H1 (cell line): ENCODE data around the gene USP49. TPM values are rescaled to one million over a fixed set of nuclear protein-coding genes. Genes with fewer than 3 reads are reported as not detected.

Experiments used
- ATF3 ChIP-seq: IDR thresholded peaks from 2 replicates; pipeline ENCODE4 v1.6.1; 2011; ENCODE audit warnings: low read depth, mild to moderate bottlenecking, low read length; ENCODE audit not compliant: insufficient read depth
- BRCA1 ChIP-seq: IDR thresholded peaks from 2 replicates; pipeline ENCODE4 v1.6.1; 2012; ENCODE audit warnings: low read depth, low read length, improper control_type of control experiment
- CBX8 ChIP-seq: fragments of 300-800, 300-1000 bp; sonication (generic); IDR thresholded peaks from 2 replicates; pipeline ENCODE4 v1.7.1; 2016; ENCODE audit warnings: low read depth, low read length, borderline replicate concordance
- EGR1 ChIP-seq: IDR thresholded peaks from 2 replicates; pipeline ENCODE4 v1.6.1; 2011; ENCODE audit warnings: low read depth, low read length, borderline replicate concordance
- FOSL1 ChIP-seq: IDR thresholded peaks from 2 replicates; pipeline ENCODE4 v1.6.1; 2011; ENCODE audit warnings: mild to moderate bottlenecking, low read depth, low read length, moderate library complexity; ENCODE audit not compliant: insufficient read depth
- GABPA ChIP-seq: IDR thresholded peaks from 2 replicates; pipeline ENCODE4 v1.6.1; 2011; ENCODE audit warnings: mild to moderate bottlenecking, low read length, moderate library complexity, borderline replicate concordance; ENCODE audit not compliant: insufficient read depth
- JUN ChIP-seq: IDR thresholded peaks from 2 replicates; pipeline ENCODE4 v1.6.1; 2011; ENCODE audit warnings: low read depth, mild to moderate bottlenecking, improper control_type of control experiment, low read length
- MAFK ChIP-seq: IDR thresholded peaks from 2 replicates; pipeline ENCODE4 v1.6.1; 2012; ENCODE audit warnings: low read depth, mild to moderate bottlenecking, improper control_type of control experiment, low read length
- NANOG ChIP-seq: IDR thresholded peaks from 2 replicates; pipeline ENCODE4 v1.6.1; 2011; ENCODE audit warnings: low read length, low read depth, mild to moderate bottlenecking, inconsistent platforms; ENCODE audit not compliant: insufficient read depth, poor library complexity, severe bottlenecking
- PHF8 ChIP-seq: fragments of 200-600 bp; sonication (generic); conservative IDR thresholded peaks from 2 replicates; pipeline ENCODE4 v1.7.1; 2012; ENCODE audit warnings: low read depth, mild to moderate bottlenecking, inconsistent platforms, low read length, moderate library complexity
- POLR2A ChIP-seq, 2 experiments: IDR thresholded peaks; 1 replicate in 1 of 2; 2 replicates in 1 of 2; pipeline ENCODE4 v1.6.1; 2011; ENCODE audit warnings: low read depth in 2 of 2, low read length in 2 of 2, mild to moderate bottlenecking in 2 of 2; ENCODE audit errors: control extremely low read depth in 1 of 2
- POLR2AphosphoS5 ChIP-seq: IDR thresholded peaks from 2 replicates; pipeline ENCODE4 v1.6.1; 2011; ENCODE audit warnings: low read depth, low read length
- RBBP5 ChIP-seq: IDR thresholded peaks from 2 replicates; pipeline ENCODE4 v1.7.1; 2012; ENCODE audit warnings: low read depth, mild to moderate bottlenecking, inconsistent platforms, low read length, moderate library complexity, borderline replicate concordance
- RFX5 ChIP-seq: IDR thresholded peaks from 2 replicates; pipeline ENCODE4 v1.6.1; 2011; ENCODE audit warnings: low read depth, low read length, improper control_type of control experiment, borderline replicate concordance
- SAP30 ChIP-seq: fragments of 300-600 bp; sonication (generic); IDR thresholded peaks from 2 replicates; pipeline ENCODE4 v1.7.1; 2012; ENCODE audit warnings: low read length, moderate library complexity, mild to moderate bottlenecking, inconsistent platforms; ENCODE audit not compliant: insufficient read depth, insufficient replicate concordance
- SIN3A ChIP-seq, 2 experiments: IDR thresholded peaks in 1 of 2; conservative IDR thresholded peaks in 1 of 2; 2 replicates each; pipeline ENCODE4 v1.6.1; 2011 to 2012; ENCODE audit warnings: low read length in 2 of 2, improper control_type of control experiment in 1 of 2, low read depth in 1 of 2, mild to moderate bottlenecking in 1 of 2
- SP2 ChIP-seq: IDR thresholded peaks from 2 replicates; pipeline ENCODE4 v1.6.1; 2012; ENCODE audit warnings: mild to moderate bottlenecking, low read length, inconsistent platforms
- SUZ12 ChIP-seq: fragments of 200-600 bp; sonication (generic); IDR thresholded peaks from 2 replicates; pipeline ENCODE4 v1.6.1; 2012; ENCODE audit warnings: mild to moderate bottlenecking, inconsistent platforms, low read length, moderate library complexity, mixed read lengths
- TAF1 ChIP-seq: IDR thresholded peaks from 2 replicates; pipeline ENCODE4 v1.6.1; 2011; ENCODE audit warnings: mild to moderate bottlenecking, low read depth, low read length
- TBP ChIP-seq: IDR thresholded peaks from 2 replicates; pipeline ENCODE4 v1.6.1; 2011; ENCODE audit warnings: low read depth, low read length, improper control_type of control experiment
- TCF12 ChIP-seq: IDR thresholded peaks from 2 replicates; pipeline ENCODE4 v1.6.1; 2011; ENCODE audit warnings: low read depth, mild to moderate bottlenecking, low read length
- polyA plus RNA-seq, 7 experiments: library from polyadenylated mRNA; depleted of rRNA in 3 of 7; stranded (reverse) in 5 of 7; unstranded in 2 of 7; fragments of >200 nt in 5 of 7; fragments of 200-250 nt in 2 of 7; gene quantifications; 1 replicate in 5 of 7; 2 replicates in 1 of 7; 4 replicates in 1 of 7; pipeline versions ENCODE4 v1.2.1 to v1.2.3, GENCODE V29; 2011 to 2013; ENCODE audit warnings: missing spikeins in 2 of 7, mixed read lengths in 2 of 7
- total RNA-seq: library from RNA; stranded (reverse); fragmentation: NEBNext Ultra II Directional; extraction: Animal tissue kit (Norgen Biotek cat#: 25700); gene quantifications from 2 replicates; pipeline ENCODE4 v1.2.1, GENCODE V29; 2021
- TF ChIP-seq, protein P1 (sequence below): IDR thresholded peaks from 2 replicates; pipeline ENCODE4 v1.6.1; 2011; ENCODE audit warnings: low read length, improper control_type of control experiment

Gene USP49
- total and polyA plus RNA-seq, 2 of the 8 experiments (the other 6 are each of a cell fraction or from before 2014, with no cell fraction given) = 6.9 to 24.4 TPM

- TF ChIP-seq TCF12 (no peak), FOSL1 (no peak), ATF3 (no peak), SP2 (no peak), RBBP5 (no peak), EGR1 (no peak), SAP30 (peak; percentile 37), POLR2A (IDR thresholded peaks at IDR 0.05; ENCODE audit: control extremely low read depth in 1 of 2, low read depth in 2 of 2, low read length in 2 of 2) (no peak; a peak in 1 of 3 replicates), RFX5 (no peak), PHF8 (peak; percentile 46), SUZ12 (no peak), MAFK (no peak), NANOG (no peak), POLR2AphosphoS5 (peak; percentile 49; the same call in 1 of the 2 replicates), SIN3A (conservative IDR thresholded peaks at IDR 0.05 in 1 of 2, IDR thresholded peaks at IDR 0.05 in 1 of 2; ENCODE audit: low read depth in 1 of 2, low read length in 2 of 2) (peak in 1 of 2 experiments; percentile 35; a peak in 1 of 4 replicates), CBX8 (no peak), BRCA1 (no peak), TBP (no peak), JUN (no peak), GABPA (no peak), TAF1 (0 out of 2 replicates have a peak, but pooled peaks have one; percentile 42)
- TF ChIP-seq, protein P1, sequence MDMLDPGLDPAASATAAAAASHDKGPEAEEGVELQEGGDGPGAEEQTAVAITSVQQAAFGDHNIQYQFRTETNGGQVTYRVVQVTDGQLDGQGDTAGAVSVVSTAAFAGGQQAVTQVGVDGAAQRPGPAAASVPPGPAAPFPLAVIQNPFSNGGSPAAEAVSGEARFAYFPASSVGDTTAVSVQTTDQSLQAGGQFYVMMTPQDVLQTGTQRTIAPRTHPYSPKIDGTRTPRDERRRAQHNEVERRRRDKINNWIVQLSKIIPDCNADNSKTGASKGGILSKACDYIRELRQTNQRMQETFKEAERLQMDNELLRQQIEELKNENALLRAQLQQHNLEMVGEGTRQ = no peak
Observed at GRCh38 chr6:41894366-41895299, 542 bp downstream of the USP49 start (continued).
